IMR-90 (cell line): ENCODE results near the gene PHF20. TPM values are rescaled to one million over a fixed set of nuclear protein-coding genes. Genes with fewer than 3 reads are reported as not detected.

Experiments used
- ATAC-seq: fragments of 200-7000 bp; cut with Tn5 transposase; 2 replicates; pipeline ENCODE4 v1.9.1; 2020; ENCODE audit warnings: low read depth, mild to moderate bottlenecking, moderate library complexity
- BruUV-seq: library from RNA; stranded (reverse); fragments of 400-500 nt; replicated peaks from 2 replicates; lab custom pipeline; 2021; lab: Mats Ljungman, UMichigan
- CTCF ChIA-PET: fragments of 300-600 bp; formaldehyde crosslinking; extraction: SDS; loops from one replicate; lab custom pipeline; 2021; ENCODE audit warnings: antibody characterized with exemption; lab: Yijun Ruan, JAX
- POLR2A ChIA-PET: fragments of 300-600 bp; sonication (Branson Sonifier 250); formaldehyde crosslinking; loops from one replicate; lab custom pipeline; 2022; ENCODE audit warnings: antibody characterized with exemption; ENCODE audit not compliant: unreplicated experiment; lab: Charles Lee
- DNase-seq: peaks from one replicate; pipeline ENCODE4 v3.0.0; 2013
- H2AFZ ChIP-seq: replicated peaks from 2 replicates; pipeline ENCODE3; 2013; ENCODE audit warnings: low read length, mild to moderate bottlenecking; ENCODE audit not compliant: poor library complexity
- H2AK5ac ChIP-seq: 2 replicates; pipeline ENCODE4 v1.6.1; 2013; ENCODE audit warnings: low read depth, low read length, inconsistent platforms
- H2AK9ac ChIP-seq: replicated peaks from 2 replicates; pipeline ENCODE3; 2013; ENCODE audit warnings: mild to moderate bottlenecking, low read depth, low read length, moderate library complexity; ENCODE audit not compliant: poor library complexity
- H2BK120ac ChIP-seq: 2 replicates; pipeline ENCODE4 v1.6.1; 2013; ENCODE audit warnings: low read depth, low read length, inconsistent platforms
- H2BK15ac ChIP-seq: 3 replicates; pipeline ENCODE4 v1.6.1; 2013; ENCODE audit warnings: low read depth, low read length, inconsistent platforms
- H2BK20ac ChIP-seq: 2 replicates; pipeline ENCODE4 v1.6.1; 2013; ENCODE audit warnings: low read depth, mild to moderate bottlenecking, inconsistent platforms, low read length, moderate library complexity
- H2BK5ac ChIP-seq: 2 replicates; pipeline ENCODE4 v1.6.1; 2013; ENCODE audit warnings: mild to moderate bottlenecking, low read depth, low read length, inconsistent platforms; ENCODE audit not compliant: poor library complexity, severe bottlenecking
- H3K14ac ChIP-seq: replicated peaks from 2 replicates; pipeline ENCODE4 v1.6.1; 2013; ENCODE audit warnings: low read depth, low read length, inconsistent platforms
- H3K18ac ChIP-seq: 2 replicates; pipeline ENCODE4 v1.6.1; 2013; ENCODE audit warnings: low read depth, low read length, control low read depth
- H3K23ac ChIP-seq: 2 replicates; pipeline ENCODE4 v1.6.1; 2013; ENCODE audit warnings: low read depth, low read length, inconsistent platforms
- H3K27ac ChIP-seq: 2 replicates; pipeline ENCODE4 v1.5.1; 2013; ENCODE audit warnings: mild to moderate bottlenecking, control low read depth, low read length; ENCODE audit not compliant: insufficient read depth
- H3K27me3 ChIP-seq: 2 replicates; pipeline ENCODE4 v1.6.1; 2013; ENCODE audit warnings: low read length; ENCODE audit not compliant: control insufficient read depth, insufficient read depth
- H3K36me3 ChIP-seq: 2 replicates; pipeline ENCODE4 v1.6.1; 2013; ENCODE audit warnings: low read length, mixed read lengths; ENCODE audit not compliant: control insufficient read depth, insufficient read depth
- H3K4ac ChIP-seq: 2 replicates; pipeline ENCODE4 v1.6.1; 2013; ENCODE audit warnings: low read depth, low read length, inconsistent platforms
- H3K4me1 ChIP-seq: 2 replicates; pipeline ENCODE4 v1.6.1; 2013; ENCODE audit warnings: low read length, mixed read lengths; ENCODE audit not compliant: control insufficient read depth, insufficient read depth
- H3K4me2 ChIP-seq: 2 replicates; pipeline ENCODE4 v1.6.1; 2013; ENCODE audit warnings: low read depth, mild to moderate bottlenecking, control low read depth, low read length, moderate library complexity
- H3K4me3 ChIP-seq: 2 replicates; pipeline ENCODE4 v1.5.1; 2013; ENCODE audit warnings: low read depth, mild to moderate bottlenecking, control low read depth, low read length, moderate library complexity; ENCODE audit not compliant: insufficient read depth
- H3K56ac ChIP-seq: 2 replicates; pipeline ENCODE4 v1.6.1; 2013; ENCODE audit warnings: low read length, inconsistent platforms; ENCODE audit not compliant: insufficient read depth; ENCODE audit errors: extremely low read depth
- H3K79me1 ChIP-seq, 2 experiments: 2 replicates each; pipeline ENCODE4 v1.6.1; 2013; ENCODE audit warnings: low read length in 2 of 2, inconsistent platforms in 1 of 2, low read depth in 1 of 2
- H3K9ac ChIP-seq: 2 replicates; pipeline ENCODE4 v1.6.1; 2013; ENCODE audit warnings: low read depth, low read length, control low read depth
- H3K9me1 ChIP-seq: 2 replicates; pipeline ENCODE4 v1.6.1; 2013; ENCODE audit warnings: low read length, inconsistent platforms; ENCODE audit not compliant: insufficient read depth
- H3K9me3 ChIP-seq: 2 replicates; pipeline ENCODE4 v1.6.1; 2013; ENCODE audit warnings: low read length; ENCODE audit not compliant: control insufficient read depth, insufficient read depth
- H4K20me1 ChIP-seq: 2 replicates; pipeline ENCODE4 v1.6.1; 2013; ENCODE audit warnings: low read length, inconsistent platforms; ENCODE audit not compliant: insufficient read depth
- H4K5ac ChIP-seq: 2 replicates; pipeline ENCODE4 v1.6.1; 2013; ENCODE audit warnings: mild to moderate bottlenecking, low read depth, low read length, control low read depth
- H4K8ac ChIP-seq, 2 experiments: 2 replicates each; pipeline ENCODE4 v1.6.1; 2013; ENCODE audit warnings: low read depth in 2 of 2, low read length in 2 of 2, control low read depth in 1 of 2, inconsistent platforms in 1 of 2
- H4K91ac ChIP-seq: 2 replicates; pipeline ENCODE4 v1.6.1; 2013; ENCODE audit warnings: low read depth, low read length, inconsistent platforms; ENCODE audit not compliant: insufficient read depth
- BHLHE40 ChIP-seq: fragments of 150-350 bp; IDR thresholded peaks from 2 replicates; pipeline ENCODE4 v1.6.1; 2016; ENCODE audit warnings: mild to moderate bottlenecking, low read depth, low read length
- CEBPB ChIP-seq: IDR thresholded peaks from 2 replicates; pipeline ENCODE4 v1.6.1; 2012; ENCODE audit warnings: low read depth, low read length, improper control_type of control experiment
- CHD1 ChIP-seq: IDR thresholded peaks from 2 replicates; pipeline ENCODE4 v1.6.1; 2012; ENCODE audit warnings: low read depth, low read length, improper control_type of control experiment
- FOS ChIP-seq: fragments of 150-350 bp; IDR thresholded peaks from 2 replicates; pipeline ENCODE4 v1.6.1; 2016; ENCODE audit warnings: low read depth, low read length
- MAFK ChIP-seq: IDR thresholded peaks from 2 replicates; pipeline ENCODE4 v1.6.1; 2012; ENCODE audit warnings: low read depth, low read length, improper control_type of control experiment
- MAZ ChIP-seq: IDR thresholded peaks from 2 replicates; pipeline ENCODE4 v1.6.1; 2012; ENCODE audit warnings: low read depth, mild to moderate bottlenecking, low read length, improper control_type of control experiment, moderate library complexity, borderline replicate concordance
- MXI1 ChIP-seq: IDR thresholded peaks from 2 replicates; pipeline ENCODE4 v1.6.1; 2012; ENCODE audit warnings: low read depth, mild to moderate bottlenecking, low read length, moderate library complexity, borderline replicate concordance
- NFE2L2 ChIP-seq: fragments of 150-350 bp; IDR thresholded peaks from 2 replicates; pipeline ENCODE4 v1.6.1; 2016; ENCODE audit warnings: low read depth, mild to moderate bottlenecking, low read length
- POLR2A ChIP-seq: IDR thresholded peaks from 2 replicates; pipeline ENCODE4 v1.6.1; 2012; ENCODE audit warnings: mild to moderate bottlenecking, low read depth, low read length
- RAD21 ChIP-seq: IDR thresholded peaks from 2 replicates; pipeline ENCODE4 v1.6.1; 2012; ENCODE audit warnings: low read length, improper control_type of control experiment
- RCOR1 ChIP-seq: IDR thresholded peaks from 2 replicates; pipeline ENCODE4 v1.6.1; 2012; ENCODE audit warnings: mild to moderate bottlenecking, low read length, improper control_type of control experiment; ENCODE audit not compliant: insufficient replicate concordance
- RFX5 ChIP-seq: IDR thresholded peaks from 2 replicates; pipeline ENCODE4 v1.8.0; 2012; ENCODE audit warnings: low read depth, mild to moderate bottlenecking, low read length, moderate library complexity
- SMC3 ChIP-seq: fragments of 150-350 bp; IDR thresholded peaks from 2 replicates; pipeline ENCODE4 v1.6.1; 2016; ENCODE audit warnings: low read depth, mild to moderate bottlenecking, antibody characterized with exemption, low read length, moderate library complexity
- USF2 ChIP-seq: fragments of 150-350 bp; IDR thresholded peaks from 2 replicates; pipeline ENCODE4 v1.6.1; 2017; ENCODE audit warnings: mild to moderate bottlenecking, antibody characterized with exemption, low read length, low read depth
- WGBS, 2 experiments: methylation state at CpG; one replicate each; pipeline versions ENCODE4 v1.1.5 to v1.1.7; 2013; ENCODE audit warnings: missing lambda C conversion rate in 2 of 2; ENCODE audit not compliant: insufficient read length in 1 of 2; ENCODE audit errors: extremely low coverage in 2 of 2; 5-methylcytosine and 5-hydroxymethylcytosine counted together
- dilution Hi-C: fragments of 300-500 bp; cut with HindIII; formaldehyde crosslinking; loops from one replicate; pipeline ENCODE4 v1.14.3; 2018; ENCODE audit warnings: low sequenced_read_pairs; ENCODE audit not compliant: unreplicated experiment
- in situ Hi-C: fragments of 300-500 bp; cut with MboI; formaldehyde crosslinking; loops from 3 replicates; pipeline ENCODE4 v1.14.3; 2019; ENCODE audit warnings: low sequenced_read_pairs, inconsistent platforms, mixed read lengths
- intact Hi-C: fragments of 100-400 bp; cut with micrococcal nuclease; formaldehyde crosslinking; loops from 2 replicates; pipeline ENCODE4 v1.10.0; 2022
- polyA plus RNA-seq, 3 experiments: library from polyadenylated mRNA; depleted of rRNA; stranded (reverse); fragments of >200 nt; gene quantifications; 2 replicates each; pipeline ENCODE4 v1.2.3, GENCODE V29; 2012; ENCODE audit warnings: low replicate concordance in 1 of 3
- total RNA-seq: library from RNA; depleted of rRNA; stranded (reverse); fragments of >200 nt; gene quantifications from 2 replicates; pipeline ENCODE4 v1.2.3, GENCODE V29; 2012
- TF ChIP-seq, protein P1 (sequence below): conservative IDR thresholded peaks from 2 replicates; pipeline ENCODE4 v1.5.1; 2012; ENCODE audit warnings: mild to moderate bottlenecking, low read depth, low read length, improper control_type of control experiment
- TF ChIP-seq, protein P2 (sequence below): fragments of 150-350 bp; IDR thresholded peaks from 2 replicates; pipeline ENCODE4 v1.6.1; 2016; ENCODE audit warnings: low read depth, mild to moderate bottlenecking, low read length, moderate library complexity, borderline replicate concordance

Gene PHF20
- total and polyA plus RNA-seq, 2 of the 4 experiments (the other 2 are of a cell fraction), result 22.0 to 22.5 TPM

DNA sequence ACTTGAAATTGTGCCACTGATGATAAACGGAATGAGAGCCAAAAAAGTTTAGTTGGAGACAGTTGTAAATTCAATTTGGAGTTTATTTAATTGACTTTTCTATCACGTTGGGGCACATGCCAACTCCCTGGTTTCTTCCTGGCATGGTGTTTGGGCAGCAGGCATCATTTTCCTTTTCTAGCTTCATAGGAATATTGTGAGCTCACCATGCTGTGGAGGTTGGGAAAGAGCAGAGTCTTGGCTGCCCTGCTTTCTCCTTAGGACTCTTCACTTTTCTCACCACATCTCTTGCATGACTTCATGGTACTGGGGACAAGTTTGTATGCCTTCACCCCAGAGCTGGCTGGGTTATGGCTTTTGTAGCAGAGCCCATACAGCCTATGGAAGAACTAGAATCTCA is 176.1 kb downstream of the PHF20 start:
- no peak overlapping the region for H2BK15ac ChIP-seq
- no peak overlapping the region for H2BK120ac ChIP-seq
- peaks cover 9% of the 10 kb centered on the region for H3K9me1 ChIP-seq
- H2BK5ac ChIP-seq, result peak overlapping the region; percentile 76
- in situ Hi-C loops, result no loop called here
- peaks cover 0 to 43% of the 10 kb centered on the region in 2 experiments; a peak in 3 of 4 replicates for H3K79me1 ChIP-seq
- no peak overlapping the region for H4K8ac ChIP-seq
- H3K4me2 ChIP-seq, result no peak overlapping the region
- no peak overlapping the region for H3K23ac ChIP-seq
- H3K36me3 ChIP-seq, result peaks cover 20% of the 10 kb centered on the region
- H3K9ac ChIP-seq, result no peak overlapping the region
- H2AFZ ChIP-seq, result no peak overlapping the region
- no peak overlapping the region for H3K56ac ChIP-seq
- ChIA-PET CTCF (interaction anchor here (0.7 kb wide), 1 partner anchor 45 kb away, joined by 3 read pairs; no protein-coding TSS in a partner anchor), POLR2A (no interaction called here)
- H3K18ac ChIP-seq, result no peak overlapping the region
- DNase-seq (peak; percentile 57), ATAC-seq (peak; percentile 59)
- intact Hi-C loops, result no loop called here
- TF ChIP-seq POLR2A (no peak), MAZ (no peak), RCOR1 (no peak), BHLHE40 (no peak), SMC3 (no peak), NFE2L2 (no peak), CEBPB (no peak), USF2 (no peak), MAFK (no peak), RFX5 (no peak), RAD21 (no peak), FOS (no peak), MXI1 (no peak), CHD1 (no peak)
- TF ChIP-seq, protein P1, sequence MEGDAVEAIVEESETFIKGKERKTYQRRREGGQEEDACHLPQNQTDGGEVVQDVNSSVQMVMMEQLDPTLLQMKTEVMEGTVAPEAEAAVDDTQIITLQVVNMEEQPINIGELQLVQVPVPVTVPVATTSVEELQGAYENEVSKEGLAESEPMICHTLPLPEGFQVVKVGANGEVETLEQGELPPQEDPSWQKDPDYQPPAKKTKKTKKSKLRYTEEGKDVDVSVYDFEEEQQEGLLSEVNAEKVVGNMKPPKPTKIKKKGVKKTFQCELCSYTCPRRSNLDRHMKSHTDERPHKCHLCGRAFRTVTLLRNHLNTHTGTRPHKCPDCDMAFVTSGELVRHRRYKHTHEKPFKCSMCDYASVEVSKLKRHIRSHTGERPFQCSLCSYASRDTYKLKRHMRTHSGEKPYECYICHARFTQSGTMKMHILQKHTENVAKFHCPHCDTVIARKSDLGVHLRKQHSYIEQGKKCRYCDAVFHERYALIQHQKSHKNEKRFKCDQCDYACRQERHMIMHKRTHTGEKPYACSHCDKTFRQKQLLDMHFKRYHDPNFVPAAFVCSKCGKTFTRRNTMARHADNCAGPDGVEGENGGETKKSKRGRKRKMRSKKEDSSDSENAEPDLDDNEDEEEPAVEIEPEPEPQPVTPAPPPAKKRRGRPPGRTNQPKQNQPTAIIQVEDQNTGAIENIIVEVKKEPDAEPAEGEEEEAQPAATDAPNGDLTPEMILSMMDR, result no peak
- TF ChIP-seq, protein P2, sequence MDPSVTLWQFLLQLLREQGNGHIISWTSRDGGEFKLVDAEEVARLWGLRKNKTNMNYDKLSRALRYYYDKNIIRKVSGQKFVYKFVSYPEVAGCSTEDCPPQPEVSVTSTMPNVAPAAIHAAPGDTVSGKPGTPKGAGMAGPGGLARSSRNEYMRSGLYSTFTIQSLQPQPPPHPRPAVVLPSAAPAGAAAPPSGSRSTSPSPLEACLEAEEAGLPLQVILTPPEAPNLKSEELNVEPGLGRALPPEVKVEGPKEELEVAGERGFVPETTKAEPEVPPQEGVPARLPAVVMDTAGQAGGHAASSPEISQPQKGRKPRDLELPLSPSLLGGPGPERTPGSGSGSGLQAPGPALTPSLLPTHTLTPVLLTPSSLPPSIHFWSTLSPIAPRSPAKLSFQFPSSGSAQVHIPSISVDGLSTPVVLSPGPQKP, result no peak
- peaks cover 4% of the 10 kb centered on the region for H3K4me1 ChIP-seq
- WGBS, 2 experiments, result 80% methylated on average over 1 of the region's 2 CpGs; no CpG with 5 or more reads in 1 of the 2 experiments
- H2BK20ac ChIP-seq, result no peak overlapping the region
- dilution Hi-C loops, result no loop called here
- H3K27ac ChIP-seq, result peak overlapping the region; percentile 27; the same call in 1 of the 2 replicates
- H4K20me1 ChIP-seq, result peaks cover 11% of the 10 kb centered on the region
- no peaks in the 10 kb centered on the region for H3K9me3 ChIP-seq
- no peak overlapping the region for H2AK5ac ChIP-seq
- H2AK9ac ChIP-seq, result no peak overlapping the region
- H3K4ac ChIP-seq, result no peak overlapping the region
- H4K5ac ChIP-seq, result no peak overlapping the region
- no peaks in the 10 kb centered on the region for H3K27me3 ChIP-seq
- no TSS peak for BruUV-seq
- H3K4me3 ChIP-seq, result no peak overlapping the region
- H4K91ac ChIP-seq, result no peak overlapping the region
- no peak overlapping the region for H3K14ac ChIP-seq
